A673 (cell line): ENCODE data around the gene PFKL.

Experiments
- EZH2 ChIP-seq: fragments of 200-600 bp; sonication (generic); IDR thresholded peaks from 2 replicates; pipeline ENCODE4 v1.6.1; 2017; ENCODE audit warnings: borderline replicate concordance, low read depth, mild to moderate bottlenecking, mixed read lengths, antibody characterized with exemption, low read length; ENCODE audit not compliant: poor library complexity, severe bottlenecking
- TF ChIP-seq, protein P1 (sequence below): fragments of 300-800, 200-600 bp; sonication (generic); conservative IDR thresholded peaks from 2 replicates; pipeline ENCODE4 v1.5.1; 2017; ENCODE audit warnings: low read depth, mild to moderate bottlenecking, antibody characterized with exemption, low read length, moderate library complexity, mixed read lengths

DNA sequence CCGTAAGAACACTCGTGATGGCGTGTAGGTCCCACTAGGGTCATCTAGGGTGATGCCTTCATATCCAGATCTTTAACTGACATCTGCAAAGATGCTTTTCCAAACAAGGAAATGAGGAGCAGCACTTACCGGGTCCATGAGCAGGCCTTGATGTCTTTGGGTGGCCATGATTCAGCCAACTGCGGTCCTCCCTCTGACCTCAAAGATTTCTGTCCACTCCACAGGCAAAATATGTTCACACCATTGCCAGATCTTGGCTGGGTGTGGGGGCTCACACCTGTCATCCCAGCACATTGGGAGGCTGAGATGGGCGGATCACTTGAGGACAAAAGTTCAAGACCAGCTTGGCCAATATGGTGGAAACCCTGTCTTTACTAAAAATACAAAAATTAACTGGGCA lies 71.7 kb downstream of the PFKL start:
- TF ChIP-seq, protein P1, sequence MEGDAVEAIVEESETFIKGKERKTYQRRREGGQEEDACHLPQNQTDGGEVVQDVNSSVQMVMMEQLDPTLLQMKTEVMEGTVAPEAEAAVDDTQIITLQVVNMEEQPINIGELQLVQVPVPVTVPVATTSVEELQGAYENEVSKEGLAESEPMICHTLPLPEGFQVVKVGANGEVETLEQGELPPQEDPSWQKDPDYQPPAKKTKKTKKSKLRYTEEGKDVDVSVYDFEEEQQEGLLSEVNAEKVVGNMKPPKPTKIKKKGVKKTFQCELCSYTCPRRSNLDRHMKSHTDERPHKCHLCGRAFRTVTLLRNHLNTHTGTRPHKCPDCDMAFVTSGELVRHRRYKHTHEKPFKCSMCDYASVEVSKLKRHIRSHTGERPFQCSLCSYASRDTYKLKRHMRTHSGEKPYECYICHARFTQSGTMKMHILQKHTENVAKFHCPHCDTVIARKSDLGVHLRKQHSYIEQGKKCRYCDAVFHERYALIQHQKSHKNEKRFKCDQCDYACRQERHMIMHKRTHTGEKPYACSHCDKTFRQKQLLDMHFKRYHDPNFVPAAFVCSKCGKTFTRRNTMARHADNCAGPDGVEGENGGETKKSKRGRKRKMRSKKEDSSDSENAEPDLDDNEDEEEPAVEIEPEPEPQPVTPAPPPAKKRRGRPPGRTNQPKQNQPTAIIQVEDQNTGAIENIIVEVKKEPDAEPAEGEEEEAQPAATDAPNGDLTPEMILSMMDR = no peak
- no peak for TF ChIP-seq EZH2
